HG02588 (cell line): ENCODE results near the gene MRAP.
A peak's percentile ranks its signal among the peaks of the same experiment; 100 is the strongest.
"Not testable (repeated sequence)": the region's sequence is repeated elsewhere in the genome, so short reads cannot be mapped to it uniquely, and the experiment has no call there.

Experiments used
- ATAC-seq: cut with Tn5 transposase; IDR thresholded peaks from one replicate; pipeline ENCODE4 v1.9.1; 2021; ENCODE audit warnings: mild to moderate bottlenecking, moderate library complexity; ENCODE audit not compliant: unreplicated experiment

MRAP gene

GRCh38 chr21:32298658-32299081, at the start of gene MRAP:
MRAP (plus strand) TSS chr21:32298855; CDS start chr21:32298972, 117 bp downstream.
- no peak for ATAC-seq

- ATAC-seq: no peak
Measured at GRCh38 chr21:32249511-32250280, 49.0 kb upstream of the MRAP start.

DNA sequence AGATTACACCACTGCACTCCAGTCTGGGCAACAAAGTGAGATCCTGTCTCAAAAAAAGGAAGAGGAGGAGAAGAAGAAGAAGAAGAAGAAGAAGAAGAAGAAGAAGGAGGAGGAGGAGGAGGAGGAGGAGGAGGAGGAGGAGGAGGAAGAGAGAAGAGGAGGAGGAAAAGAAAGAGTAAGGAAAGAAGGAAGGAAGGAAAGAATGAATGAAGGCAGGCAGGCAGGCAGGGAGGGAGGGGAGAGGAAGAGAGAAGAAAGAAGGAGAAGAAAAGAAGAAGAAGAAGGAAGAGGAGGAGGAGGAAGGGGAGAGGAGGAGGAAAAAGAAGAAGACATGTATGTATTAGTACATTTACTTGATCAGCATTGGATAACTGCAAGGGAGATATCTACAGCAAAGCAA, 46.5 kb upstream of the MRAP start:
- ATAC-seq: no peak

DNA sequence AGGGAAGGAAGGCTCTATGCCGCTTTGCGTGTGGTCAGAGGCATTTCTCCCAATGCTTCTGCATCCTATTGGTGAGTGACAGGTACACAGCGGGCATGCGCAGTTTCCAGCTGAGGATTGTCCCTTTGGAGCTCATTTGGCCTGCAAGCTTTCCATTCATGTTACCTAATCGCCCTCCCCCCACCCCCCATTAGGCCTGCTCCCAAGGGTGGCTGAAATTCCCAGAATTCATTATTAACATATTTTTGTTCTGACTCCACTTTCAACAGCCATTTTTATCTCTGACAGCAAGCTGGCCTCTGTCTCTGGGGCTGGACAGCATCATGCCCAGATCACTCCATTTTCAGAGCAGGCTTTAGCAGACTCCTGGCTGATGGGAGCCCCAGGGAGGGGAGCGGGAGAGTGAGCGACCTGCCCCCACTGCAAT, 45.4 kb upstream of the MRAP start:
- ATAC-seq: no peak

- no peak for ATAC-seq
Measured at GRCh38 chr21:32256251-32256650, 42.4 kb upstream of the MRAP start.

GRCh38 chr21:32256873-32257620, 41.6 kb upstream of the MRAP start:
- ATAC-seq: no peak

- ATAC-seq: peak; percentile 65
Measured at GRCh38 chr21:32257962-32258785, 40.5 kb upstream of the MRAP start.

GRCh38 chr21:32258786-32259048, 39.9 kb upstream of the MRAP start:
- not testable (repeated sequence) for ATAC-seq

DNA sequence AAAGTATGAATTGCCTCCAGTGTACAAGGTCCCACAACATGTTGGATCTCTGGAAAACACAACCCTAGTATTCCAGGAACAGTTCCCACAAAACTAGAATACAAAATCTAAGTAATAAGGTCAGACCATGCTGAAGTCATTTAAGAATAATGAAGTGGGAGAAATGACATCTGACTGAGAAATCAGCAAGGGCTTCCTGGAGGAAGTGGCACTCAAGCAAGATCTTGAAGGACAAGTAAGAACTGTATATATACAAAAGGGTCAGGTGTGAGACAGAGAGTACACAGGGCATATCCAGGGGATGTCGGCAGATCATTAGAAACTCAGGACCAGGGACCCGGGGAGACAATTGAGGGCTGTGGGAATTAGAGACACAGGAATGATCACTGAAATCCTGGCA, 38.5 kb upstream of the MRAP start:
- ATAC-seq: no peak

- ATAC-seq: no peak
Measured at GRCh38 chr21:32261929-32262328, 36.7 kb upstream of the MRAP start.

GRCh38 chr21:32265321-32265720, 33.3 kb upstream of the MRAP start:
- ATAC-seq: not testable (repeated sequence)

GRCh38 chr21:32270748-32271147, 27.9 kb upstream of the MRAP start:
- no peak for ATAC-seq

DNA sequence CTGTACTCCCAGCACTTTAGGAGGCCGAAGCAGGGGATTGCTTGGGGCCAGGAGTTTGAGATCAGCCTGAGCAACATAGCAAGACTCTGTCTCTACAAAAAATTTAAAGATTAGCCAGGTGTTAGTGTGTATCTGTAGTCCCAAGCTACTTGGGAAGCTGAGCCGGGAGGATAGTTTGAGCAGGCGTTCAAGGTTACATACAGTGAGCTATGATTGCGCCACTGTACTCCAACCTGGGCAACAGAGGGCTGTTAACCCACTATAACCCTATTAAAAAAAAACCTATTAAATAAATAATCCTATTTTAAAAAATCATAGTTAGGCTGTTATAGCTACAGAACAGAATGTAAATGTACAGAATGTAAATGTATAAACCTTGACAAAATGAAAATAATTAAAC, 22.0 kb upstream of the MRAP start:
- ATAC-seq: no peak

- ATAC-seq: no peak
Measured at GRCh38 chr21:32278103-32278502, 20.6 kb upstream of the MRAP start.

- ATAC-seq: peak; percentile 94
Measured at GRCh38 chr21:32278518-32279376, 19.9 kb upstream of the MRAP start, which contains the start of gene MIS18A. MIS18A (minus strand) TSS chr21:32279049; CDS start chr21:32279014, 35 bp downstream.

- no peak for ATAC-seq
Measured at GRCh38 chr21:32279377-32279680, 19.3 kb upstream of the MRAP start.

DNA sequence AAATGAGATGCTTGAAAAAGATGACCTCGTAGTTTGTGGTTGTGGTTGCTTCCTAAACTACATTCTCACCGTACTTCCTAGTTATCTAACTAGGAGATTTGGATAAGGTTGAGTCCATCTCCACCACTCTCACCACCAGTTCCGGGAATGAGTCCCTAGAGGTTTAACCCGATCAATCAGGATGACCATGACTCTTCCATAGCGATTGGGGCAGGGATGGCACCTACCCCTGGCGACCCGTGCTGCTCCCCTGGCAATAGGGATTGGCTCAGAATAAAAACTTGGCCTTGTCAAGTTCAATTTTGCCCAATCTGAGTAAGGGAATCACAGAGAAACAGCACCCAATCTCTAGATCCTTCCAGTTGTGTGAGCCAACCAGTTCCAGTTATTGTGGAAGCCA, 17.1 kb upstream of the MRAP start:
- ATAC-seq: no peak

- ATAC-seq: no peak
Measured at GRCh38 chr21:32282992-32283391, 15.7 kb upstream of the MRAP start.

- ATAC-seq: no peak
Measured at GRCh38 chr21:32285476-32285875, 13.2 kb upstream of the MRAP start.

DNA sequence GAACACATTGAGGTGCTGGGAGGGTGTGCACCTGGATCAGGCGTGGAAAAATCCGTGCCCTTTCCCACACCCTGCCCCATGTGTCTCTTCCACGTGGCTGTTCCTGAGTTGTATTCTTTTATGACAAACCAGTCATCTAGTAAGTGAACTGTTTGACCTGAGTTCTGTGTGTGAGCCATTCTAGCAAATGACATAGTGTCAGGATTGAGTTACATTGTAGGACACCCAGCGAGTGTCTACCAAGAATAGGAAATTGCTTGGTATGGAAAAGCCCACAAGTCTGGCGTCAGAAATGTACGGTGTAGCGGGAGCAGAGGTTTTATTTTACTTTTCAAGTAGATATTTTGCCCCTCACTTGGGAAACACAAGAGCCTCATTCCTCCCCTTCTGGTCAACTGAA, 1.2 kb upstream of the MRAP start:
- ATAC-seq: no peak

DNA sequence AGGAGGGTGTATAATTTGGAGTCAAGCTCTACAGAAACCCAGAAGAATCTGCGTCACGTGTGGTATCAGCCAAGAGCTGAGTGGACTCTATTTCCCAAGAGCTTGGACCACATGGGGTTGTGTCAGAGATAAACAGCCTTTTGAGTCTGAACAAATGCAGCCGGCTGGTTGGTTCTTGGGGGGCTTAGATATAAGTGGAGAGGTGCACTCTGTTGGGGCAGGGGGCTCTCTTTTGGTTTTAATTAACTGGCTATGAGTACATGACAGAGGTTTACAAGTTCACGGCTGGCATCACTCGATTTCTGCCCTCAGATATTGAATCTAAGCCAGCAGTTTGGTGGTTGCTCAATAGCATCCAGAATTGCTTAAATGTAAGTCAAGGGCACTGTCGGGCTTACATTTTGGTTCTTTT, 501 bp upstream of the MRAP start:
- ATAC-seq: no peak
